ENCODE results near the gene PARS2. TPM values are rescaled to one million over a fixed set of nuclear protein-coding genes. Genes with fewer than 3 reads are reported as not detected.

The PARS2 gene
- total and polyA plus RNA-seq, 3 experiments from 2014 or later = 3.2 to 8.2 (median 7.9) TPM

DNA sequence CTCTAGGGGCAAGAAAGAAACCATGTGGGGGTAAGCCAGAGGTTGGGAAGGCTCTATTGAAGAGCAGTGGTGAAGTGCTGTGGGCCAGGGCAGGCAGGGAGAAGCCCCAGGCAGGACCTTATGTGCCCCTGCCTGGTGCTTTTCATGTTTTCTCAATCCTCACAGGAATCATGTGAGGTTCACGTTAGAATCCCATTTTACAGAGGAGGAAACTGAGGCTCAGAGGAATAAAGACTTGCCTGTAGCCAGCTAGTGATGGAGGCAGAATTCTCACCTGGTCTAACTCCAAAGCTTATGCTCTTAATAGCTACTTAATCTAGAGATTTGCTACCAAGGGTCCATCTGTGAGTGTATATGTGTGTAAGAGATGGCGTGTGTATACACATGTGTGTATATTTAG is 32.6 kb upstream of the PARS2 start:
- DNase-seq = no peak
- POLR2A ChIA-PET = no interaction called here
- Mint-ChIP-seq H3K9me3 (peaks cover 0 to 2% (median 0%) of the 10 kb centered on the region in 5 donors), H3K27ac (peak overlapping the region in 7 of 8 donors; percentile 31 to 90 (median 76)), H3K4me3 (peak overlapping the region in 4 of 7 donors; percentile 13 to 77 (median 48)), H3K36me3 (peaks cover 2 to 53% (median 13%) of the 10 kb centered on the region in 3 donors), H3K4me1 (peaks cover 56 to 71% (median 59%) of the 10 kb centered on the region in 3 donors), H3K27me3 (peaks cover 0 to 1% of the 10 kb centered on the region in 2 donors)
- Histone ChIP-seq H3K36me3 (ENCODE audit: insufficient read depth, low read length) (peaks cover 3% of the 10 kb centered on the region), H3K4me3 (ENCODE audit: low read length) (no peak overlapping the region), H3K9me3 (ENCODE audit: low read length) (no peaks in the 10 kb centered on the region), H3K4me1 (ENCODE audit: insufficient read depth, low read length) (peaks cover 34% of the 10 kb centered on the region), H3K27me3 (ENCODE audit: insufficient read depth, low read length, poor library complexity, severe bottlenecking) (no peaks in the 10 kb centered on the region), H3K27ac (ENCODE audit: low read depth, low read length) (no peak overlapping the region)
- CTCF ChIA-PET = interaction anchor here (0.7 kb wide), 1 partner anchor 41 kb away, joined by 3 read pairs; no protein-coding TSS in a partner anchor

DNA sequence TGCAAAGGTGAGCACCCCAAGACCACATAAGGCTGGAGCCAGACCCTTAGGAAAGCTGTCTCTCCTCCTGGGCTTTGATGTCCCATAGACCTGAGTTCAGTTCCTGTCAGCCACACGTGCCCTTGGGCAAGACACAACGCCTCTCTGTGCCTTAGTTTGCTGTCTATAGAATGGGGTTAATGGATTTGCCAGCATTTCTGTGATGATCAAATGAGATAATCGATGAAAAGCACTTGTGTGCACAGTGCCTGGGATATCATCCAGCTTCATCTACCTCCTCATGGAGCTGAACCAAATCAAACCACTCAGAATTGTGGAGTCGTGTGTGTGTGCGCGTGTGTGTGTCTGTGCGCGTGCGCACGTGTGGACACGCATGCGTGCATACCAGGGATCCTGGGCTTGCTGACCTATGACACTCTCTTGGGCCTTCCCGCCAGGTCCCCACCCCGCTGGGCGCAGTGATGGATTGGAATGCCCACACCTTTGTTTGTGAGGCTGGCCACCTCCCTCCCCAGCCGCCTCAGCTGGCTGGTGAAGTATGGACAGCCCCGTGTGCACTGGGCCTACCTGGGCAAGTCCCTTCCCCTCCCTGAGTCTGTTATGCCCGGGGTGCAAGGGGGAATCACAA is 31.6 kb upstream of the PARS2 start:
- POLR2A ChIA-PET = no interaction called here
- H3K4me1 Mint-ChIP-seq = peaks cover 51 to 63% (median 52%) of the 10 kb centered on the region in 3 donors

DNA sequence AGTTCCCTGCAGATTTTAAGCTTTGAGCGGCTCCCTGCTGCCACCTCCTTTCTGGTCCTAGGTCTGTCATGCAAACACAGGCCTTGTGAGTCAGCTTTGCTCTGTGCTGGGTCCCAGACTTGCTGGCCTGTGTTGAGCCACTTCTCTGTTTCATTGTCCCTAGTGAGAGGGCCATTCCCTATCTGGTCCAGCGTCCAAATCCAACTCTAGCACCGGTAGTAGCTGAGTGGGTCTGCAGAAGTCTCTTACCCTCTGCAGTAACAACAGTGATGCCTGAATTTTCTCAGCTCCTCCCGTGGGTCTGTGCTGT is 31.0 kb upstream of the PARS2 start:
- DNase-seq = no peak
- Histone ChIP-seq H3K4me1 (ENCODE audit: insufficient read depth, low read length) (peaks cover 25% of the 10 kb centered on the region), H3K27ac (ENCODE audit: low read depth, low read length) (no peak overlapping the region), H3K9me3 (ENCODE audit: low read length) (no peaks in the 10 kb centered on the region), H3K4me3 (ENCODE audit: low read length) (no peak overlapping the region), H3K27me3 (ENCODE audit: insufficient read depth, low read length, poor library complexity, severe bottlenecking) (no peaks in the 10 kb centered on the region), H3K36me3 (ENCODE audit: insufficient read depth, low read length) (peaks cover 7% of the 10 kb centered on the region)
- H3K4me3 Mint-ChIP-seq = peak overlapping the region in 1 of 7 donors; percentile 27
- H3K27ac Mint-ChIP-seq = peak overlapping the region in 3 of 8 donors; percentile 56 to 84 (median 81)
- POLR2A ChIA-PET = no interaction called here
- CTCF ChIA-PET = no interaction called here
- peaks cover 0 to 1% of the 10 kb centered on the region in 2 donors for H3K27me3 Mint-ChIP-seq
- H3K9me3 Mint-ChIP-seq = peaks cover 0 to 3% (median 0%) of the 10 kb centered on the region in 5 donors
- H3K36me3 Mint-ChIP-seq = peaks cover 6 to 66% (median 13%) of the 10 kb centered on the region in 3 donors
- H3K4me1 Mint-ChIP-seq = peaks cover 51 to 62% (median 51%) of the 10 kb centered on the region in 3 donors

More for the DNA sequence above, 31.6 kb upstream of the PARS2 start:
- Mint-ChIP-seq H3K4me3 (peak overlapping the region in 1 of 7 donors; percentile 77), H3K27me3 (peaks cover 0 to 1% of the 10 kb centered on the region in 2 donors), H3K9me3 (peaks cover 0 to 3% (median 0%) of the 10 kb centered on the region in 5 donors), H3K27ac (peak overlapping the region in 3 of 8 donors; percentile 9 to 56 (median 51)), H3K36me3 (peaks cover 6 to 59% (median 13%) of the 10 kb centered on the region in 3 donors)
- DNase-seq = no peak
- no peak overlapping the region for H3K27ac ChIP-seq (ENCODE audit: low read depth, low read length)
- H3K36me3 ChIP-seq (ENCODE audit: insufficient read depth, low read length) = peaks cover 7% of the 10 kb centered on the region
- no peak overlapping the region for H3K4me3 ChIP-seq (ENCODE audit: low read length)
- H3K4me1 ChIP-seq (ENCODE audit: insufficient read depth, low read length) = peaks cover 29% of the 10 kb centered on the region
- no peaks in the 10 kb centered on the region for H3K27me3 ChIP-seq (ENCODE audit: insufficient read depth, low read length, poor library complexity, severe bottlenecking)
- H3K9me3 ChIP-seq (ENCODE audit: low read length) = no peaks in the 10 kb centered on the region
- CTCF ChIA-PET = no interaction called here

- Mint-ChIP-seq H3K4me3 (peak overlapping the region in 1 of 7 donors; percentile 1), H3K27me3 (peaks cover 0 to 1% of the 10 kb centered on the region in 2 donors)
Measured at GRCh38 chr1:54794451-54795355, 30.4 kb upstream of the PARS2 start.

GRCh38 chr1:54792686-54793282 is 28.5 kb upstream of the PARS2 start:
- ChIA-PET CTCF (interaction anchor here (0.7 to 4.7 kb wide), 3 partner anchors 7 to 891 kb away, joined by 3 to 30 read pairs (median 3); partner anchors contain the start of gene TTC22), POLR2A (no interaction called here)
- H3K27me3 ChIP-seq (ENCODE audit: insufficient read depth, low read length, poor library complexity, severe bottlenecking) = no peaks in the 10 kb centered on the region
- H3K27ac ChIP-seq (ENCODE audit: low read depth, low read length) = no peak overlapping the region
- H3K27me3 Mint-ChIP-seq = peaks cover 0 to under 1% of the 10 kb centered on the region in 2 donors
- peak overlapping the region in 1 of 8 donors; percentile 43 for H3K27ac Mint-ChIP-seq
- no peak overlapping the region for H3K4me3 ChIP-seq (ENCODE audit: low read length)
- no peak overlapping the region for H3K4me3 Mint-ChIP-seq
- H3K36me3 ChIP-seq (ENCODE audit: insufficient read depth, low read length) = peaks cover 7% of the 10 kb centered on the region
- H3K36me3 Mint-ChIP-seq = peaks cover 6 to 82% (median 16%) of the 10 kb centered on the region in 3 donors
- DNase-seq = no peak
- H3K9me3 Mint-ChIP-seq = peaks cover 0 to 3% (median 0%) of the 10 kb centered on the region in 5 donors
- H3K4me1 Mint-ChIP-seq = peaks cover 31 to 42% (median 32%) of the 10 kb centered on the region in 3 donors
- H3K4me1 ChIP-seq (ENCODE audit: insufficient read depth, low read length) = no peaks in the 10 kb centered on the region
- no peaks in the 10 kb centered on the region for H3K9me3 ChIP-seq (ENCODE audit: low read length)

More at GRCh38 chr1:54794451-54795355, 30.4 kb upstream of the PARS2 start:
- no peak overlapping the region for H3K27ac ChIP-seq (ENCODE audit: low read depth, low read length)
- H3K4me3 ChIP-seq (ENCODE audit: low read length) = no peak overlapping the region
- Mint-ChIP-seq H3K36me3 (peaks cover 6 to 70% (median 14%) of the 10 kb centered on the region in 3 donors), H3K4me1 (peaks cover 47 to 58% (median 48%) of the 10 kb centered on the region in 3 donors), H3K9me3 (peaks cover 0 to 3% (median 0%) of the 10 kb centered on the region in 5 donors), H3K27ac (peak overlapping the region in 7 of 8 donors; percentile 18 to 88 (median 39))
- CTCF ChIA-PET = no interaction called here
- POLR2A ChIA-PET = no interaction called here
- H3K27me3 ChIP-seq (ENCODE audit: insufficient read depth, low read length, poor library complexity, severe bottlenecking) = no peaks in the 10 kb centered on the region
- peaks cover 19% of the 10 kb centered on the region for H3K4me1 ChIP-seq (ENCODE audit: insufficient read depth, low read length)
- DNase-seq = peak in 1 of 5 donors; percentile 37
- peaks cover 7% of the 10 kb centered on the region for H3K36me3 ChIP-seq (ENCODE audit: insufficient read depth, low read length)
- H3K9me3 ChIP-seq (ENCODE audit: low read length) = no peaks in the 10 kb centered on the region

- DNase-seq = no peak
- H3K4me3 ChIP-seq (ENCODE audit: low read length) = no peak overlapping the region
- H3K27ac ChIP-seq (ENCODE audit: low read depth, low read length) = no peak overlapping the region
- no peaks in the 10 kb centered on the region for H3K9me3 ChIP-seq (ENCODE audit: low read length)
- Mint-ChIP-seq H3K4me1 (peaks cover 25 to 34% (median 28%) of the 10 kb centered on the region in 3 donors), H3K27ac (peak overlapping the region in 4 of 8 donors; percentile 27 to 79 (median 45)), H3K36me3 (peaks cover 6 to 84% (median 16%) of the 10 kb centered on the region in 3 donors), H3K4me3 (no peak overlapping the region), H3K9me3 (peaks cover 0 to 3% (median 0%) of the 10 kb centered on the region in 5 donors), H3K27me3 (no peaks in the 10 kb centered on the region)
- H3K27me3 ChIP-seq (ENCODE audit: insufficient read depth, low read length, poor library complexity, severe bottlenecking) = no peaks in the 10 kb centered on the region
- ChIA-PET CTCF (interaction anchor here (0.7 to 4.7 kb wide), 2 partner anchors 8 to 891 kb away, joined by 3 to 30 read pairs; partner anchors contain the start of gene TTC22), POLR2A (no interaction called here)
- no peaks in the 10 kb centered on the region for H3K4me1 ChIP-seq (ENCODE audit: insufficient read depth, low read length)
- H3K36me3 ChIP-seq (ENCODE audit: insufficient read depth, low read length) = peaks cover 7% of the 10 kb centered on the region
Measured at GRCh38 chr1:54791880-54792522, 27.7 kb upstream of the PARS2 start.

DNA sequence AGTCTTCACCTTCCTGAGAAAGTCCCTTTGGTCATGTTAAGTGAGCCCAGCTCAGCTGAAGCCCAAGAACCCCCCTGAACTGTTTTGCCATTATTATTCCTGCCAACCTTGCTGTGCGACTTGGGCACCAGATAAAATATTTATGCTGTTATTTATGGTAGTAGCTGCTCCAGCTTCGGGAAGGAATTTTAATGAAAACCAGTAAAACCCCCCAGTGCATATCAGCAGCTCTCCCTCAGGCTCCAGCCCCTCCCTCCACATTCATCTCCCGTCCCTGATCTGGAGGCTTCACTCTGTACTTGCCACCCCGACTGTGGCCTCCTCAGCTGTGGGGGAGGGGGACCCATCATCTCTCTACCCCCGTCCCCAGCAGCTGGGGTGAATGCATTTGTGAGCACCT is 24.1 kb upstream of the PARS2 start:
- Mint-ChIP-seq H3K9me3 (peaks cover 0 to 3% (median 0%) of the 10 kb centered on the region in 5 donors), H3K27me3 (no peaks in the 10 kb centered on the region), H3K4me1 (peaks cover 5 to 10% (median 6%) of the 10 kb centered on the region in 3 donors), H3K4me3 (no peak overlapping the region), H3K36me3 (peaks cover 6 to 81% (median 9%) of the 10 kb centered on the region in 3 donors), H3K27ac (peak overlapping the region in 1 of 8 donors; percentile 74)
- POLR2A ChIA-PET = no interaction called here
- Histone ChIP-seq H3K27me3 (ENCODE audit: insufficient read depth, low read length, poor library complexity, severe bottlenecking) (no peaks in the 10 kb centered on the region), H3K9me3 (ENCODE audit: low read length) (no peaks in the 10 kb centered on the region), H3K4me3 (ENCODE audit: low read length) (no peak overlapping the region), H3K27ac (ENCODE audit: low read depth, low read length) (no peak overlapping the region), H3K4me1 (ENCODE audit: insufficient read depth, low read length) (no peaks in the 10 kb centered on the region), H3K36me3 (ENCODE audit: insufficient read depth, low read length) (peaks cover 11% of the 10 kb centered on the region)
- no peak for DNase-seq
- CTCF ChIA-PET = interaction anchor here (4.7 kb wide), 1 partner anchor 12 kb away, joined by 30 read pairs; the partner anchor contains the start of gene TTC22
